ENCODE data around the gene PRDM16. TPM values are rescaled to one million over a fixed set of nuclear protein-coding genes. Genes with fewer than 3 reads are reported as not detected.

Gene PRDM16
- total and polyA plus RNA-seq, 2 of the 13 experiments (the other 11 are each of a cell fraction or from before 2014, with no cell fraction given): 0.15 to 0.81 TPM

DNA sequence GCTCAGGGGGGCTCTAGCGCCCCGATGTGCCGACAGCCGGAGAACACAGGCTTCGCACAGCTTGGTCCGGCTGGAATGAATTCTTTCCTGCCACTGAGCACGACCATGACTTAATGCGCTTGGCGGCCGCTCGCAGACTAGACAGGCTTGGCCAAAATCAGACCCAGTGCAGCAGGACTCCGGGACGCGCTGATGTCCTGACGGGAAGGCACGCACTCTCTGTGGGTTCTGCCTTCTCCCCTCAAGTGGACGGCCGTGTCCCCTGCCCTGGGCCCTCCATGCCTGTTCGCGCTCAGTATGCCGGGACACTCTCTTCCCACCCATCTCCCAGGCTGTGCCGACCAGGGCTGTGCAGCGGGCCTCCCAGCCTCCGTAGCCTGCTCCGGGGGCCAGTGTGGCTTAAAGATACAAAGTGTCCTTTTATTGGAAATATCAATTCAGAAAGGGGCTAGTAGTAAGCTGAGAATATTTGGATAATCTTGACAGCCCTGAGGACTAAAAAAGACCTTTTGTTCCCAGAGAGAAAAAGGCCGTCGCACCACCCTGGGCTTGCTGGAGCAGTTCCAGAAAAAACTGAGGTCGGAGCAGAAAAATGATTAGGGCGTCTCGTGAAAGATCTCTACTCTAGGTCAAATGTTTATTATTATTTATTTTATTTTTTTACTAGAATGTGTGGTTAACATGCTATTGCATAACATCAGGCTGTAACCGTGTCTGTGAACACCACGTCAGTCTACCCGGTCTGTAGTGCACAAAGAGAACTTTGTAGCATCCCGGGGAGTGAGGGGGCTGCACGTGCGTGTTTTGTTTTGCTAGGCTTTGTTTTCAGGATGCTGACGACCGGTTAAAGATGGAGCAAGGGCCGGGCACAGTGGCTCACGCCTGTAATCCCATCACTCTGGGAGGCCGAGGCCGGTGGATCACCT is 297.4 kb downstream of the PRDM16 start (continued):
- TF ChIP-seq ZNF160 (CRISPR knock-in tag; IDR thresholded peaks at IDR 0.05) (no peak), CHD4 (IDR thresholded peaks at IDR 0.05; ENCODE audit: borderline replicate concordance, low read length) (no peak), USF2 (IDR thresholded peaks at IDR 0.05; ENCODE audit: low read depth, low read length) (no peak), USF2 (CRISPR knock-in tag; IDR thresholded peaks at IDR 0.05; ENCODE audit: borderline replicate concordance) (no peak), BHLHE40 (IDR thresholded peaks at IDR 0.05; ENCODE audit: low read length) (peak; percentile 73), CEBPB (IDR thresholded peaks at IDR 0.05; ENCODE audit: borderline replicate concordance, low read depth, low read length) (peak; percentile 51; the same call in 1 of the 2 replicates), ZNF460 (CRISPR knock-in tag; IDR thresholded peaks at IDR 0.05; ENCODE audit: borderline replicate concordance) (no peak), ZFP62 (CRISPR knock-in tag; IDR thresholded peaks at IDR 0.05) (no peak), POLR2AphosphoS5 (IDR thresholded peaks at IDR 0.05; ENCODE audit: low read depth, low read length) (no peak), E2F2 (CRISPR knock-in tag; IDR thresholded peaks at IDR 0.05; ENCODE audit: borderline replicate concordance) (no peak), HNF4G (IDR thresholded peaks at IDR 0.05; ENCODE audit: borderline replicate concordance, low read depth, low read length) (no peak), HNF4G (CRISPR knock-in tag; IDR thresholded peaks at IDR 0.05; ENCODE audit: borderline replicate concordance, low read depth) (no peak), IRF9 (CRISPR knock-in tag; IDR thresholded peaks at IDR 0.05; ENCODE audit: borderline replicate concordance) (no peak), HDAC1 (CRISPR knock-in tag; IDR thresholded peaks at IDR 0.05) (no peak)
- TF ChIP-seq, protein P1, sequence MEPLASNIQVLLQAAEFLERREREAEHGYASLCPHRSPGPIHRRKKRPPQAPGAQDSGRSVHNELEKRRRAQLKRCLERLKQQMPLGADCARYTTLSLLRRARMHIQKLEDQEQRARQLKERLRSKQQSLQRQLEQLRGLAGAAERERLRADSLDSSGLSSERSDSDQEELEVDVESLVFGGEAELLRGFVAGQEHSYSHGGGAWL (CRISPR knock-in tag; IDR thresholded peaks at IDR 0.05): no peak
- TF ChIP-seq, protein P2, sequence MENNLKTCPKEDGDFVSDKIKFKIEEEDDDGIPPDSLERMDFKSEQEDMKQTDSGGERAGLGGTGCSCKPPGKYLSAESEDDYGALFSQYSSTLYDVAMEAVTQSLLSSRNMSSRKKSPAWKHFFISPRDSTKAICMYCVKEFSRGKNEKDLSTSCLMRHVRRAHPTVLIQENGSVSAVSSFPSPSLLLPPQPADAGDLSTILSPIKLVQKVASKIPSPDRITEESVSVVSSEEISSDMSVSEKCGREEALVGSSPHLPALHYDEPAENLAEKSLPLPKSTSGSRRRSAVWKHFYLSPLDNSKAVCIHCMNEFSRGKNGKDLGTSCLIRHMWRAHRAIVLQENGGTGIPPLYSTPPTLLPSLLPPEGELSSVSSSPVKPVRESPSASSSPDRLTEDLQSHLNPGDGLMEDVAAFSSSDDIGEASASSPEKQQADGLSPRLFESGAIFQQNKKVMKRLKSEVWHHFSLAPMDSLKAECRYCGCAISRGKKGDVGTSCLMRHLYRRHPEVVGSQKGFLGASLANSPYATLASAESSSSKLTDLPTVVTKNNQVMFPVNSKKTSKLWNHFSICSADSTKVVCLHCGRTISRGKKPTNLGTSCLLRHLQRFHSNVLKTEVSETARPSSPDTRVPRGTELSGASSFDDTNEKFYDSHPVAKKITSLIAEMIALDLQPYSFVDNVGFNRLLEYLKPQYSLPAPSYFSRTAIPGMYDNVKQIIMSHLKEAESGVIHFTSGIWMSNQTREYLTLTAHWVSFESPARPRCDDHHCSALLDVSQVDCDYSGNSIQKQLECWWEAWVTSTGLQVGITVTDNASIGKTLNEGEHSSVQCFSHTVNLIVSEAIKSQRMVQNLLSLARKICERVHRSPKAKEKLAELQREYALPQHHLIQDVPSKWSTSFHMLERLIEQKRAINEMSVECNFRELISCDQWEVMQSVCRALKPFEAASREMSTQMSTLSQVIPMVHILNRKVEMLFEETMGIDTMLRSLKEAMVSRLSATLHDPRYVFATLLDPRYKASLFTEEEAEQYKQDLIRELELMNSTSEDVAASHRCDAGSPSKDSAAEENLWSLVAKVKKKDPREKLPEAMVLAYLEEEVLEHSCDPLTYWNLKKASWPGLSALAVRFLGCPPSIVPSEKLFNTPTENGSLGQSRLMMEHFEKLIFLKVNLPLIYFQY (CRISPR knock-in tag; IDR thresholded peaks at IDR 0.05; ENCODE audit: borderline replicate concordance): no peak
- TF ChIP-seq, protein P3, sequence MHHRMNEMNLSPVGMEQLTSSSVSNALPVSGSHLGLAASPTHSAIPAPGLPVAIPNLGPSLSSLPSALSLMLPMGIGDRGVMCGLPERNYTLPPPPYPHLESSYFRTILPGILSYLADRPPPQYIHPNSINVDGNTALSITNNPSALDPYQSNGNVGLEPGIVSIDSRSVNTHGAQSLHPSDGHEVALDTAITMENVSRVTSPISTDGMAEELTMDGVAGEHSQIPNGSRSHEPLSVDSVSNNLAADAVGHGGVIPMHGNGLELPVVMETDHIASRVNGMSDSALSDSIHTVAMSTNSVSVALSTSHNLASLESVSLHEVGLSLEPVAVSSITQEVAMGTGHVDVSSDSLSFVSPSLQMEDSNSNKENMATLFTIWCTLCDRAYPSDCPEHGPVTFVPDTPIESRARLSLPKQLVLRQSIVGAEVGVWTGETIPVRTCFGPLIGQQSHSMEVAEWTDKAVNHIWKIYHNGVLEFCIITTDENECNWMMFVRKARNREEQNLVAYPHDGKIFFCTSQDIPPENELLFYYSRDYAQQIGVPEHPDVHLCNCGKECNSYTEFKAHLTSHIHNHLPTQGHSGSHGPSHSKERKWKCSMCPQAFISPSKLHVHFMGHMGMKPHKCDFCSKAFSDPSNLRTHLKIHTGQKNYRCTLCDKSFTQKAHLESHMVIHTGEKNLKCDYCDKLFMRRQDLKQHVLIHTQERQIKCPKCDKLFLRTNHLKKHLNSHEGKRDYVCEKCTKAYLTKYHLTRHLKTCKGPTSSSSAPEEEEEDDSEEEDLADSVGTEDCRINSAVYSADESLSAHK (CRISPR knock-in tag; IDR thresholded peaks at IDR 0.05; ENCODE audit: borderline replicate concordance): no peak
